ENCODE results near the gene ETV3.
A peak's percentile ranks its signal among the peaks of the same experiment; 100 is the strongest.
"Not testable (repeated sequence)": the region's sequence is repeated elsewhere in the genome, so short reads cannot be mapped to it uniquely, and the experiment has no call there.

Gene ETV3

DNA sequence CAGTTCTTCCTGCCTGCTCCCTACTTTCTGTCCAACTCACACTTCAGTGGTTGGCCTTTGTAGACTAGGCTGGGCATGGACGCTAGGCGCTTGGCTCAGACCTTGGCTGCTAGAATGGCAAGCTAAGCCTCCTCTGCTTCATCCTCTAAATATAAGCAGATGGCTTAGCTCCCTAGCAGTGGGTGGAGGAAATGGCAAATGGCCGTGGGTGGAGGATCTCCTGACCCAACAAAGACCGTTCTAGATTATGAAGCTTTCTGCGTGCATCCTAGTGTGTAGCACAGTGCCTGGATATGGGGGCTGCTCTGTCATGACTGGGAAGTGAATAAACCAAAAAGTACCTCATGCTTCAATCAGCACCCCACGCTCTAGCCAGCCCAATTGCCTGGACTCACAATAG is 28.2 kb downstream of the ETV3 start:
- no peak for DNase-seq

DNA sequence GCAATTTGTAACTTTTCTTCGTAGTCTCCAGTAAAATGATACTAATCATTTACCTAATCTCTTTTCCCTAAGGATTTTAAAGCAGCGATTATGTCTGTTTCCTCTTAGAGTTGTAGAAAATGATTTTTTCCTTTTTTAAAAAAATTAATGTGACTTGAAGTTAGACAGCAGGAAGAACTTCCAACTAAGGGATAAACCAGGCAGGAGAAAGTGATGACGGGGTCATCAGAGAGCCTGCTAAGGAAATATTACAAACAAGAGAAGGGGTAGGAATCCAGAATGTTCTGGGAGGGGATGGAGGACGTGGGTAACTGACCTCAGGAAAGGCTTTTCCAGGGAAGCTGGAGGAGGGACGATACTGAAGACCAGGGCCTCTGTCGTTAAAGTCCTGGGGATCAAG is 29.7 kb downstream of the ETV3 start:
- DNase-seq = no peak

DNA sequence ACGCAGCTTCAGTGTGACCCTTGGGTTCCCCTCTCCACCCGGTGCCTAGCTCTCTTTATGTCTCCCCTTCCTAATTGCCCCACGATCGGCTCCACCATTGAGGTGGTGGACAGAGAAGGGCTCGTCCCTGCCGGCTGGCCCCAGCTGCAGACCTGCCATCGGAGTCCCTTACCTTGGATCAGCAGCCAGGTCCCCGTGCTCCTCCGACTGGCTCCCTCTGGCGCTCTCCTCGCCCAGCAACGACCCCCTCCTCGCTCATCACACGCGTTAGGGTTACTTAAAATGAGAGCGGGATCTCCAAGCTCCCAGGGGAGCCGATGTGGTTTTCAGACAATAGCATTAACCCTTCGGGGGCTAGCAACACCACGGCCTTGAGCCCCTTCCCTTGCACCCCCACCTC is 30.5 kb downstream of the ETV3 start:
- DNase-seq = no peak

DNA sequence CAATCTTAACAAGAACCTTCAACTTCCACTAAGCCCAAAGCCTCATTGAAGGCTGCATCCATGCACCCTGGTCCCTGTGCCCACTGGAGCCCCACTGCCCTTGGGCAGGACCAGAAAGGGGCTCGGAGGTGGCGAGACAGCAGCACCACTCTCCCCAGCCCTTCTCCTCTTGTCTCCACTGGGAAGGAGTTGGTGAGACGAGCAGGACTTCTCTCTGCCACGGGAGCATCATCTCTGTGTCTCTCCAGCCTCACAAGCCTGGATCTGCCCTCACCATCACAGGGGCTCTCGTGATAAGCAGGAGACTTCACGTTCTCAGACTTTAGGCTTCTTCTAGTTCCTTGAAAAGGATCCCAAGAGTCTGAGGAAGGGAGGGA is 31.4 kb downstream of the ETV3 start:
- no peak for DNase-seq

DNA sequence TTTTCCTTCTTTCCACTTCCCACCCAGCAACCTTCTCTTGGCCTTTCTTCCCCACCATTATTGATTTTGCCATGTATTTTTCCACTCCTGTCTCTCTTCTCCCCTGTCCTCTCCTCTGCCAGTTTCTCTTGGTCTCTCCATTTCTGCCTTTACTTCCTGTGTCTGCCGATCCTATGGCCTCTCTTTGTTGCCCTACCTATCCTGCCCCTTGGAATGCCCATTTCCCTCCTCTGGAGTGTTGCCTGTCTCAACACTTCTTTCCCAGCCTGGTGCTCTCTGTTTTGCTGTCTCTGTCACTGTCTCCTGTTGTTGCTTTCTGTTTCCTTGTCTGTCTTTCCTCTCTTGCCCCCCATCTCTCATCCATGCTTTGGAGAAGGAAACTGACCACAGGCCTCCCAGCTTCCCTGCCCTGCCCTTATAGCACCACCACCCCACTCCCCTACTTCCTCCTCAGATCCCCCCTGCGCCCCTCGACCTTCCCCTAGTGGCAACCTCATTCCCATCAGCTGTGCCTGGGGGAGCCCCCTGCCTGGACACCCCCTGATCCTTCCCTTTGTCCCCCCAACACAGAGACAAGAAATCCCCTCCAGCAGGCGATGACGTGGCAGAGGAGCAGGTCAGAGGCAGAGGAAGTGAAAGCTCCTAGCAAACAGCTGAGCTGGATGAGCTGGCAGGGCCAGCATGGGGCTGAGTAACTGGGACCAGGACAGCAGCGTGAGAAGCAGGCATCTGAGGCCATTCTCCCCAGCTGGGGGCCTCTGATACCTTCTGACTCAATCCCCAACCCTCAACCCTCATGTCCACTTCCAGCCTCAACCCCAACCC is 32.0 kb downstream of the ETV3 start:
- DNase-seq = no peak

DNA sequence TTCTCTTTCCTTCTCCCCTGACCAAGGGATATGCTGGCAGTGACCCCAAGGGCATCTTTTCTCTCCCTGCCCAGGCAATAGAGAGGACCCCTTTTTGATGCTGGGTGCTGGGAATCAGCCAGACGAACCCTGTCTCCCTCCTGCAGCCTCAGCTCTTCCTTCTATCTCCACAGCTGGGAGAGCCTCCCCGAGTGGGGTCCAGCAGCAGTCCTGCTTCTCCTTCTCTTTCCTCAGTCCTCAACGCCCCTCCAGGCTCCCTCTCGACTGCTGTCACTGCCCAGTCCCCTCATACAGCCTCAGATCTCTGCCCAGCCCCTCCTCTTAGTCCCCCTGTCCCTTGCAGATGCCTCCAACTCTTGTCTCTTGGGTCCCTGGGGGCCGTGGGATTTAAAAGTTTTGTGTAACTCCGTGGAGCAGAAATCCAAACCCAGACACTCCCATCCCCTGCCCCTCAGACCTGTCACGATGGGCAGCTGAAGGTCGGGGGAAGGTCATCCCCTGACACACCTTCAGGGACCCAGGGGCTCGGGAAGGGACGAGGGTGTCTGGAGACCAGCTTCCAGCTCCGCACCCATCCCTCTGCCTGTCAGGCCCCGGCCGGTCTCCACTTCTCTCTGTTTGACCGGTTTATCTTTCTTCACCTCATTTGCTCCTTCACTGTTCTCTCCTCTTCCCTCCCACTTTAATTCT is 32.8 kb downstream of the ETV3 start:
- DNase-seq = no peak

DNA sequence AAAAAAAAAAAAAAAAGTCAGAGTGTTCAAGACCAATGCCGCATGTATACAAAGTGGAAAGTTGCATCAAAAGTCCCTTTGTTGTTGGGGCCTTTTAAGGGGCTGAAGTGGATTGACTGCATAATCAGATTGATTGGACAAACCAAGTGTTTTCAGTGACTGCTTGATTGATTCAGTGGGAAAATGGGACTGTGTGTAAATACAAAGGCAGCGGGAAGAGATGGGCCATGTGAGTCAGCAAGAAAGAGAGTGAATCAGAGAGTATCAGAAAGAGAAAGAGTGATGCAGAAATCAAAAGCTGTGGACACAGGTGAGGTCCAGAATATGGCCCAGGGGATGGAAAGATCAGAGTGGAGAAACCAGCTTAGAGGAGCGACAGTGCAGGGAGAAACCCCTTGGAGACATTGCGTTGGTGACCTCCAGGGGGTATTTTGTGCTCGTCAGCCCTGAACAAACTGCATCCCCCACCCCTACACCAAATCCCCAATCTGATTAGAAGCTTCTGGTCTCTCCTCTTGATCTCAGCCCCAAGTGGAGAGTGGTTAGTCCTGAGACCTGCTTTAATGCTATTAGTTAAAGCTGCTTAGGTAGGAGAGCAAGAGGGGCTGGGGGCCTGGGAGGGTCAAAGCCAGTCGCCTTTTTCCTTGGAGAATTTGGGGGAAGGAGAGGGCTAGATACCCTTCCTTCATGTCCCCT is 33.4 kb downstream of the ETV3 start:
- no peak for DNase-seq

DNA sequence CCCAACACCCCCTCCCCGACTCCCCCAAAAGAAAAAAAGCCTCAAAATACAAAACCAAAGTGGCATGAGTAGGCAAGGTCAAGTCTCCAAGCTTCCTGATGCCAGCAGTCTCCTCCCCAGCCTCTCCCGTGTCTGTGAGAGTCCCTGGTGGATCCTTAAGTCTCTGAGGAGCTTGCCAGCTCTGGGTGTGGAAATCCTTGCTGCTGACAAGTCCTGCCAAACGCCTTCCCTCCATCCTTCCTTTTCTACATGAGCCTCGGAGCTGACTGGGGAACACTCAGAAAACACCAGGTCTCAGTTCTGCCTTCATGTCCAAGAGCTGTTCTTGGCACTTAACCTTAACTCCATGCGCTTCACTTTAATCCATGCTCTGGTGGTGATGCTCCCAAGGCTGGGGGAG is 34.9 kb downstream of the ETV3 start:
- no peak for DNase-seq

DNA sequence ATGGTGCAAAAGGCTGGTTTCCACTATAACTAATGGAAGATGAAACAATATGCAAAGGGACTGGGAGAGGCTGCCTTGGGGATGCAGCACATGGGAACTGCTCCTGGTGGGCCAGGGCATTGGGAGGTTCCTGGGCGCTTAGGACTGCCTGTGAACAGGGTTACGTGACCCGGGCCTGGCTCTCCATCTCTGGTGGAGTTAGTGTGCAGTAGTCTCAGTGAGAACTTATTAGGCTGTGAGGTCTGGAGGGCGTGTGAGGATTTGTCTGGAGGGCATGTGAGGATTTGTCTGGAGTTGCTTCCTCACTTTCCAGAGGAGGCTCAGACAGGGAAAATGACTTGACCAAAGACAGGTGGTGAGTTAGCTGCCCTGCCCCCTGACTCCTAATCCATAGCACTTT is 37.0 kb downstream of the ETV3 start:
- DNase-seq = no peak

DNA sequence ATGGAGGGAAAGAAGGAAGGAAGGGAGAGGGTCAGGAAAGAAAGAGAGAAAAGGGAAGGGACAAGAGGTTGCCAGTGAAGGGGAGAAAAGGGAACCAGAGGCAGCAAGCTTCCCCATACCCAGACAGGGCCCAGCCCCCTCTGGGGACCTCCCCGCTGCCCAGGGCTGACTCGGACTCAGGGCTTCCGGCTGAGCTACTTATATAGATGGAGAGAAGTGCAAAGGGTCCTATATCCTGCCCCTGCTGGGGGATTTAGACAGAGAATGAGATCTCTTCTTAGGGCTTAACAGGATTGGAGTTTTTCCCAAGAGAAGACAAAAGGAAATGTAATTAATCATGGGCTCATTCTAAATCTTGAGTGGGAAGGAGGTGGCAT is 38.6 kb downstream of the ETV3 start, which contains the start of gene ETV3L:
Gene ETV3L, minus strand, starts transcription at position 176 of the 377 bp plus-strand sequence. CDS start 285 bp downstream, outside the sequence.
- no peak for DNase-seq

DNA sequence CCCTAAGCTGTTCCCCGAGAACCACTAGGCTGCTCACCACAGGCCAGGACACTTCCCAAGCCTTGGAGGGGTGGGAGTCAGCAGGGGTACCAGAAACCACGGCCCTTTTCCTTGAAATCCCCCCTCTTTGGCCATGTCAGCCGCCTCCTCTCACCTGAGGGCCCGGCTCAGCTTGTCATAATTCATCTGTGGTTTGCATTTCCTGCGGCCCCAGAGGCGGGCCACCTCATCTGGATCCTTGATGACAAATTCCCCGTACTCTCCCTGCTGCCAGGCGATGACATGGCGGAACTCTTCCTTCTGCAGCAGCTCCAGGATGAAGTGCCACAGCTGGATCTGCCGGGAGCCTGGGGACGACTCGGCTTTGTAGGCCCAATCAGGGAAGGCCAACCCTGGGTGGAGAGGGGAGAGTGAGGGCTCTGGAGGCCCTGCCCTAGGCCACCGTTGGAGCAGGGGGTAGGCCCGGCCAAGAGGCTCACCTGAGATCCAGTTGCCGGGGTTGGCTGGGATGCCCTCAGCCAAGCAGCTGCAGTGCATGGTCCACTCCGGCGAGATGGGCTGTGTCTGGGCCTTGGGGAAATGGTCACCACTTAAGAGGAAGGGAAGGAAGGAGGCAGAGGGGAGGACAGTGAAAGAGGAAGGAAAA is 39.1 kb downstream of the ETV3 start:
- DNase-seq = not testable (repeated sequence)

DNA sequence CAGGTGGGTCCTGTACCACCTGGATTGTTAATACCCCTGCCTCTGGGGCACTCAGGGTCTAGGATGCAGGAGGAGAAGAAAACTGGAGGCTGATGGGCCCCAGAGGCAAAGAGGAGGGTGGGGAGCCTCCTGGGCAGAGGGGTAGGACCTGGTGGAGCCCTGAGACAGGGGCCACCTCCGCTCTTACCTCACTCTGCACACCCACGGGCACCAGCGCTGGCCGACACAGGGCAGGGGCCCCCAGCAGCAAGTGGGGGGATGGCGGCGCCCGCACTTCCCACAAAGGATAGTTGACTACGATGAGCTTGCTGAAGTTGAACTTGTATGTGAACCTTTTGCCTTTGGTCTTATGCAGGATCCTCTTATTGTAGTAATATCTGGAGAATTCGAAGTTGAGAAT is 39.7 kb downstream of the ETV3 start:
- no peak for DNase-seq

DNA sequence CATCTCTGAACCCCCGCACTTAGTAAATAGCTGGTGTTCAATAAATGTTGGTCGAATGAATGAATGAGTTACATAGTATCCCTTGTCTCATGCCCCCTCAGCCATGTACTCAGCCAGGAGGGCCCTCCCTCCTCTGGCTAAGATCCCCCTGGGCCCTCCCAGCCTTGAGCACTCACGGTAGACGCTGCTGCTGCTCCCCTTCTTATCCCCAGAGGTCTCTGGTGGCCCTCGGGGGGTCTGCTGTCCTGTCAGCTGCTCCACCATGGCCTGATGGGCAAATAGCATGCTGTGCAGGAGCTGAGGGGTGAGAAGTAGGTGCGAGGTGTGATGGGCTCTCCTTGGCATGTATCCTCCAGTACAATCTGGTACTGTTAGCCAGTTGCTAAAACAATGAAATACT is 40.5 kb downstream of the ETV3 start:
- no peak for DNase-seq

DNA sequence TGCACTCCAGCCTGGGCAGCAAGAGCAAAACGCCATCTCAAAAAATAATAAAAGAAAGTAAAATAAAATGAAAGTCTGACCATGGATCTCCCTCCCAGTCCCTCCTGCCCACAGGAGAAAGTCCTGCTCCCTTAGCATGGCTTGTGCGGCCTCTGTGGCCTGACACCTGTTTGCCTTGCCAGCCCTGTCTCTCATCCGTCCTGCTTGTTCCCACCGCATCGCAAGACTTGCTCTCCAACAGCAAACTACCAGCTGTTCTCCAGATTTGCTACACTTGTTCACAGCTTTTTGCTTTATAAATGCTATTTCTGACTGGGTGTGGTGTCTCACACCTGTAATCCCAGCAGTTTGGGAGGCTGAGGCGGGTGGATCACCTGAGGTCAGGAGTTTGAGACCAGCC is 41.3 kb downstream of the ETV3 start:
- no peak for DNase-seq

DNA sequence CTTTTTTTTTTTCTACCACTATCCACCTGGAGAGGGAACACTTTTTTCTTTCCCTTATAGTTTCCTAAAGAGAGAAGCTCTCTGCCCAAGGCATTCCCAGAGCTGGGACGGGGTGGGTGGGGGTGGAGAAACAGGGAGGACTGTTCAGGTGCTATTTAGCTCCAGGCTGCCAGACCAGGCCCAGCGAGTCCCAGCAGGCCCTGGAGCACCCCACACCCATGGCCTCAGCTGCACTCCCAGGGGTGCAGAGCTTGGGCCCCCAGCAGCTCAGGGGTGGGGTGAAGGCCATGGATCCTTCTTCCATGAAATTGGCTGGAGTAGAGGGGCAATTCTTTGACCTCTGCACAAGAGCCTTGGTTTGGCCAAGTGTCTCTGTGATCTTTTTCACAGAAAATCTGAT is 42.6 kb downstream of the ETV3 start:
- no peak for DNase-seq

DNA sequence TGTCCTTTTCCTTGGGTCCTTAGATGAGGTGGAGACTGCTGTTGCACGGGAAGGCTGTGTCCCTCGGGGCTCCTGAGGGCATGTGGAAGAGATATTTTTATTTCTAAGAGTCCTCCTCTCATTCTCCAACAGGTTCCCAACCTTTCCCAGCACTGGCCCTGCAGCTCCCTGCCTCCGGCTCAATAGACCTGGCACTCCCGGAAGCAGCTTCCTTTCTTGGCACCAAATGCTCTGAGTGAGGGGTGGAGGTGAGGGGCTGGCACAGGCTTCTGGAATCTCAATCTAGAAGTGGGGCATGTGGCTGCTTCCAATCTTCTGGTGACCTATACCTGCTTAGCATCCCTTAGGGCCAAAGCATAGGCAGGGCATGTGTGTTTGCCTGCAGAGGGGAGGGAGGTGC is 43.1 kb downstream of the ETV3 start:
- DNase-seq = no peak

DNA sequence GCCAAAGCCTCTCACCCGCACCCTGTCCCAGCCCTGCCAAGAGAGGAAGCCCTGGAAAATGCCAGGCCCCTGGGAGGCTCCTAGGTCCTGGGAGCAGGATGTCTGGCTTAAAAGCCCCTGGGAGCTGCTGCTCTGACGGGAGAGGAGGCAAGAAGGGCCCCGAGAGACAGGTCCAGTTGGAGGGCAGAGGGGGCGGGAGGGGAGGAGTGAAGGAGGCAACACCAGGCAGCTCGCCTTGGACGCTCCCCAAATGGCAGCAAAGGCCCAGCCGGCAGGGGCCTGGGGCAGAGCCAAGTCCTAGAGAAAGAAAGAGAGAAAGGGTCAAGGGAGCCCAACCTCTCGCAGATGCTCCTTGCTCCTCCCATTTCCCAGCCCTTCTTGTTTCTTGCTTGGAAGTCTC is 45.4 kb downstream of the ETV3 start:
- DNase-seq = no peak

DNA sequence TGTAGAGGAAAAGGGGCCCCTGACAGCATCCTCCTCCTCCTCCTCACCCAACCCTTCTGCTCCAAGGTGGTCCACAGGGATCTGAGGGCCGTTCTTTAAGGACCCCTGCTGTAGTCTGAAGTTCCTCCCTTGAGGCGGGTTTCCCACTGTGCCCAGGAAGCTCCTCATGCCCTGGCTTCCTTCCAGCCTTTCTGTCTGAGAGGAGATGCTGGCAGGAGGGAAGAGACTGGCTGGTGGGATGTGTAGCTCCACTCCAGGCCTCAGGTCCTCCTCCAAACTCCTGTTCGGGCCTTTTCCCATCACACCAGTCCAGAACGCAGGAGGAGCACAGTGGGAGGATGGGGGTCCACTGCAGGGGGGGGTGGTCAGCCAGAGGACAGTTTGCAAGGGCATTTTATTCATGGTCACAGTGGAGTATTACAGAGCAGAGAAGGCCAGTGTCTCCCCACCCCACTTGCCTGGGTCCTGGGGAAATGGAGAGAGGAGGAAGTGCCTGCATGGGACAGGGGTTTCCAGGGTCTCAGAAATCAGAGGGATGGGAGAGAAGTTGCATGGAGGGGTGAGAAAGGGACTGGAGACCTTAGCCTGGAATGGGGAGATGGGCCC is 46.4 kb downstream of the ETV3 start:
- no peak for DNase-seq

DNA sequence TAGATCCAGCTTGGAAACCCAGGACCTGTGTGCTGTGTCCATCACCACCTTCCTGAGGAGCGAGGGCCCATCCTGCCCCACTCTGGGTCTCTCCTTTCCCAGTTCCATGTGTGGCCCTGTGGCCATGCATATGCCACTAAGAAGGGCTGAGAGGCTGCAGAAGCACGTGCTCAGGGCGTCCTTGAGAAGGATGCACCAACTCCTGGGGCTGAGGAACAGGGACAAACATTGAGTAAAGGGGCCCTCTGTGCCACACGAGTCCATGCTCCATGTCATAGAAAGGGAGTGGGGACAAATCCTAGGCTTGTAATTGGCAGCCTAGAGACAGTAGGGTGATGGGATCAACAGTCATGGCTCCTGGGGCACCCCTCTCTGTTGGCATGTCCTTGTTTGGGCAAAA is 47.0 kb downstream of the ETV3 start:
- DNase-seq = no peak

DNA sequence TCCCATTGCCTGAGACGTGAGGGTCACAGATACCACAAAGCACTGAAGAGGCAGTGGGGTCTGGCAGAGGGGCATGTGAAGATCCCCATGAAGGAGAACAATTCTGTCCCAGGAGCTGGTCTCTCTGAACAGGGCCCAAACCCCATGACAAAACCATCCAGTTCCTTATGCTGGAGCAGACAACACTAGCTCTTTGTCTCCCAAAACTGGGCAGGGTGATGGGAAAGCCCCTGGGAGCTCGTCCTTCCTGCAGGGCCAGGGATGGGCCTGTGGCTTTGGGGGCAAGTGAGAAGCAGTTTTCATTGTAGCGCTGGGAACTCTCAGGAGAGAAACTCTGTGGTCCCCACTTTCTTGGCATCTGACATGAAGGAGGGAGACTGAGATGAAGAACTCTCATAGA is 47.4 kb downstream of the ETV3 start:
- DNase-seq = no peak

DNA sequence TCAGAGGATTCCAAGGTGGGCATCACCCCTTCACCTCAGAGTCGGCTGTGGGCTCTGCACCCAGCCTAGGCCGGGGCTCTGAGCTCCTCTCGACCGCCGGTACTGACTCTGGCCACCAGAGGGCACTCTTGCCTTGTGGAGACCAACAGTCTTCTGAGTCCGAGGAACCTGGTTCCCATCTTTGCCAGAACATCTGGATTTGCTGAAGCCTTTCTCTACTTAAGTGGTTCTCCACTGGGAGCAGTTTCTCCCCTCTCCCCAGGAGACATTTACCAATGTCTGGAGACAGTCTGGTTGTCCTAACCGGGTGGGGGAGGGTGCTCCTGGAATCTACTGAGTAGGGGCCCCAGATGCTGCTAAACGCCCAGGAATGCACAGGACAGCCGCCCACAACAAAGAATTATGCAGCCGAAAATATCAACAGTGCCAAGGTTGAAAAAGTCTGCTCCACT is 48.0 kb downstream of the ETV3 start:
- DNase-seq = peak; percentile 47

DNA sequence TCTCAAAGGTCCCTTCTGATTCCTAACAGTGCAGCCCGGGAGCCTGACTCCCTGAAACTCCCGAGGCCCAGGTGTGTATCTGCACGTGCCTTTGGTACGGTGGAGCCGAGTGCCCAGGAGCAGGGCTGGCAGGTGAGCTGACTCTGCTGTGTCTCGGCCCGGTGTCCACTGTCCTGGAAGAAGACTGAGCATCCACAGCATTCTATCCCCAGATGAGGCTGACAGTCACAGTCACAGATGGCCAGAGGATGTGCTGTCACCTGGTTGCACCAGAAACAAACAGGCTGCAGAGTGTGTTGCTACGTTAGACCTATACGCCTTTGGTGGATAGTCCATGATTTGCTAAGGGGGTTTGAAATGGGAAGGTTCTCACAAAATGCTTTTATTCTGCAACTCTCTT is 48.4 kb downstream of the ETV3 start:
- no peak for DNase-seq

DNA sequence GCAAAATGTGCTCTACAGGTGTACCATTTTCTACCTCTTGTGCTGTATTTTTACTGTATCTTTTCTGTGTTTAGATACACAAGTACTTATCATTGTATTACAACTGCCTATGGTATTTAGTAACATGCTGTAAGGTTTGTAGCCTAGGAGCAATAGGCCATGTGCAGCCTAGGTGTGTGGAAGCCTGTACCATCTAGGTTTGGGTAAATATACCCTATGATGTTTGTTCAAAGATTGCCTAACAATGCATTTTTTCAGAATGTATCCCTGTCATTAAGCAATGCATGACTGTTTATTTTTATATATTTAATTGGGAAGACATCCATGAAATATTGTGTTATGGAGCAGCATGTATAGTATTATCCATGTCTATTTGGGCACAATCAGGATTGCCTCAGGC is 49.6 kb downstream of the ETV3 start:
- DNase-seq = no peak

All from DMS79 (cell line).